Thyroid gland (tissue), 4 donors: ENCODE results near the gene CHI3L1. TPM values are rescaled to one million over a fixed set of nuclear protein-coding genes. Genes with fewer than 3 reads are reported as not detected.

Experiments
- DNase-seq, 2 donors: peaks; one replicate each; pipeline ENCODE4 v3.0.0-alpha.2; 2019
- H3K27ac ChIP-seq, 3 donors: fragments of 200-600 bp; sonication (generic); 1 replicate in 2 of 3; 2 replicates in 1 of 3; pipeline ENCODE4 v1.5.1; 2016 to 2019; ENCODE audit warnings: mild to moderate bottlenecking in 1 of 3, moderate library complexity in 1 of 3
- H3K27me3 ChIP-seq: fragments of 200-600 bp; sonication (generic); one replicate; pipeline ENCODE4 v1.5.1; 2019
- H3K36me3 ChIP-seq, 2 donors: fragments of 200-600 bp; sonication (generic); one replicate each; pipeline ENCODE4 v1.5.1; 2016 to 2019
- H3K4me1 ChIP-seq, 2 donors: fragments of 200-600 bp; sonication (generic); one replicate each; pipeline ENCODE4 v1.5.1; 2017 to 2019
- H3K4me3 ChIP-seq, 3 donors: fragments of 200-600 bp; sonication (generic); replicated peaks in 1 of 3; 1 replicate in 2 of 3; 2 replicates in 1 of 3; pipeline ENCODE4 v1.5.1; 2016; ENCODE audit warnings: mild to moderate bottlenecking in 1 of 3
- H3K9me3 ChIP-seq: fragments of 200-600 bp; sonication (generic); one replicate; pipeline ENCODE4 v1.5.1; 2017
- CTCF ChIP-seq, 6 experiments: fragments of 200-600 bp in 3 of 6; fragments of 450-650 bp in 3 of 6; sonication (generic) in 3 of 6; IDR thresholded peaks; one replicate each; pipeline ENCODE4 v1.5.1; 2016 to 2019; ENCODE audit warnings: antibody characterized with exemption in 6 of 6, mild to moderate bottlenecking in 2 of 6, inconsistent platforms in 1 of 6, moderate library complexity in 1 of 6
- POLR2A ChIP-seq, 2 donors: fragments of 450-650 bp; IDR thresholded peaks; one replicate each; pipeline ENCODE4 v1.6.1; 2017; ENCODE audit warnings: antibody characterized with exemption in 2 of 2, mild to moderate bottlenecking in 2 of 2, moderate library complexity in 1 of 2
- WGBS, 2 donors: methylation state at CpG; one replicate each; pipeline ENCODE4 v1.1.5; 2017; 5-methylcytosine and 5-hydroxymethylcytosine counted together
- intact Hi-C: fragments of 100-400 bp; cut with DNase I; formaldehyde crosslinking; loops from one replicate; pipeline ENCODE4 v1.15.1; 2023
- total RNA-seq, 4 donors: library from RNA; depleted of rRNA; stranded (reverse); fragments of >200 nt; gene quantifications; one replicate each; pipeline ENCODE4 v1.2.3, GENCODE V29; 2016

The CHI3L1 gene
- total RNA-seq, 4 donors from 2014 or later = 1.2 to 42.9 (median 4.4) TPM

DNA sequence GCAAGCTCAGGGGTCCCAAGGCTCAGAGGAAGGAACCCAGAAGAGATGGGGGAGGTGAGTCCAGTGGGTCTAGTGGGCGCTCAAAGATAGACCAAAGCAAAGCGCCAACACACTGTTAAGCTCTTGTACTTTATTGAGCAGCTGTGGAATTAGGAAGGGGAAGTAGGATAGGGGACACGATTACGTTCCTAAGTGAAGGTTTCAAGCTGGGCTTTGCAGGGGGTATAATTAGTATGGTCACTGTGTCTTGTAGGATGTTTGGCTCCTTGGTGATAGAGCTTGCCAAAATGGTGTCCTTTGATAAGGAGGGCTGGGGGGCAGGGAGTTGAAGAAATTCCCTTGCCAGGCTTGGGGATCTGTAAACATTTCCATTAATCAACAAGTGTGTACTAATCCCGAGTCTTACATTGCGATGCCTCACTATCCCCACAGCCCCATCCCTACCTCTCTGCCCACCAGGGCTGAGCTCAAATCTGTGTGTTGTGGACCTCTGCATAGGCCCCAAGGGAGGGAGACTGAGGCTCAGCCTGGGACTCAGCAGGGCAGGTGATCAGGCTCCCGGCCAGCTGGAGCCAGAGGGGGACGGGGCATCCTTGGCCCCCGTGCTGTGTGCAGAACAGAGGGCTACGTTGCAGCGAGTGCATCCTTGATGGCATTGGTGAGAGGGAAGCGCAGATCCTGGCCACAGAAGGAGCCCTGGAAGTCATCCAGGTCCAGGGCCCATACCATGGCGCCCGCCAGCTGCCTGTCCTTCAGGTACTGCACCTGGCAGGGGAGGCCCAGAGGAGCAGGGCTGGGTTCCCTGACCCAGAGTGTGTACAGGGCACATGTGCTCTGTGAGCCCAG, 7.5 kb downstream of the CHI3L1 start:
- H3K4me1 ChIP-seq = no peaks in the 10 kb centered on the region
- TF ChIP-seq CTCF (IDR thresholded peaks at IDR 0.05) = no peak
- TF ChIP-seq POLR2A (IDR thresholded peaks at IDR 0.05) = no peak
- no peak overlapping the region for H3K27ac ChIP-seq
- 80 to 92% methylated on average over 7 to 8 of the region's 14 CpGs for WGBS, 2 donors
- DNase-seq = no peak
- H3K4me3 ChIP-seq = no peak overlapping the region
- H3K27me3 ChIP-seq = no peaks in the 10 kb centered on the region
- intact Hi-C loops = no loop called here
- H3K9me3 ChIP-seq = no peaks in the 10 kb centered on the region
- H3K36me3 ChIP-seq = no peaks in the 10 kb centered on the region

DNA sequence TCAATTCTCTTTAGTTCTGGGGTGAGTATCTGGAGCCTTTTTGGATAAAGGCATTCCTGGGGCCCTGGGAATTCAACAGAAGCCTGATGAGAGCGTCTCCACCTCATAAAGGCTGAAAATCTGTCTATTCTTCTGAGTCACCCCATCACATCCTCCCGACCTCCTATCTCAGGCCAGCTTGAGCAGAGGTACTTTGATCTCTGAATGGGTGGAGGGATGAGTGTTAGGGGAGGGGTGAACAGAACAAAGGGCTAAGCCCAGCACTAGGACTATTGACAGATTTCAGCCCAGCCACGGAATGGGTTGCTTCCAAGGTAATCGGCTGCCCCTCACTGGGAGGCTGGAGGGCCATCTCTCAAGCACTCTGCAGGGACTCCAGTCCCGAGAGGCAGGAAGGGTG, 8.4 kb downstream of the CHI3L1 start:
- Histone ChIP-seq H3K4me3 (no peak overlapping the region), H3K4me1 (peaks cover under 1 to 1% of the 10 kb centered on the region in 2 donors), H3K36me3 (no peaks in the 10 kb centered on the region), H3K27ac (no peak overlapping the region), H3K9me3 (no peaks in the 10 kb centered on the region), H3K27me3 (no peaks in the 10 kb centered on the region)
- 67 to 77% methylated on average over 4 to 5 of the region's 5 CpGs for WGBS, 2 donors
- DNase-seq = no peak
- intact Hi-C loops = no loop called here
- no peak for TF ChIP-seq CTCF (IDR thresholded peaks at IDR 0.05)
- no peak for TF ChIP-seq POLR2A (IDR thresholded peaks at IDR 0.05)

- WGBS, 2 donors = 66 to 70% methylated on average over 6 to 9 of the region's 9 CpGs
- H3K27ac ChIP-seq = no peak overlapping the region
Measured at GRCh38 chr1:203177470-203178039, 8.9 kb downstream of the CHI3L1 start.

DNA sequence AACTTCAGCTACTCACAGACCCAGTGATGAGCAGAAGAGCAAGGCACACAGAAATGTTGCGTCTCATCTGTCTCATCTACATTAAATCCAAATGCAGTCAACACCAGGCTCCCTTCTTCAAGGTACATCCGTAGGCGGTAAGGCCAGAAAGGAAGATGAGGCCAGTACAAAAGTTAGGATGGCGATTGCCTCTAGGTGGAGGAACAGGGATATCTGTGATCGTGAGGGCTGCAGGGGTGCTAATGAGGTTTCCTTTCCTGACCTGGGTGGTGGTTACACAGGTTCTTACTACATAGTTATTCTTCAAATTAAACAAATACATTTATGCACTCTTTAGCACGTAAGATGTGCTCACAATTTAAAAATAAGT, 9.5 kb downstream of the CHI3L1 start:
- Histone ChIP-seq H3K4me3 (no peak overlapping the region), H3K27me3 (no peaks in the 10 kb centered on the region), H3K9me3 (no peaks in the 10 kb centered on the region), H3K27ac (no peak overlapping the region), H3K4me1 (peaks cover 8 to 9% of the 10 kb centered on the region in 2 donors), H3K36me3 (no peaks in the 10 kb centered on the region)
- WGBS, 2 donors = 91 to 94% methylated on average over 6 of the region's 6 CpGs
- TF ChIP-seq POLR2A (IDR thresholded peaks at IDR 0.05) (no peak), CTCF (IDR thresholded peaks at IDR 0.05) (no peak)
- no peak for DNase-seq
- intact Hi-C loops = no loop called here

More at GRCh38 chr1:203177470-203178039, 8.9 kb downstream of the CHI3L1 start:
- Histone ChIP-seq H3K4me1 (peaks cover 6 to 7% of the 10 kb centered on the region in 2 donors), H3K4me3 (no peak overlapping the region), H3K36me3 (no peaks in the 10 kb centered on the region), H3K9me3 (no peaks in the 10 kb centered on the region), H3K27me3 (no peaks in the 10 kb centered on the region)
- TF ChIP-seq CTCF (IDR thresholded peaks at IDR 0.05) = no peak
- TF ChIP-seq POLR2A (IDR thresholded peaks at IDR 0.05) = no peak
- intact Hi-C loops = no loop called here
- no peak for DNase-seq
